Measurements from ENCODE around the gene RPL28.

The RPL28 gene

DNA sequence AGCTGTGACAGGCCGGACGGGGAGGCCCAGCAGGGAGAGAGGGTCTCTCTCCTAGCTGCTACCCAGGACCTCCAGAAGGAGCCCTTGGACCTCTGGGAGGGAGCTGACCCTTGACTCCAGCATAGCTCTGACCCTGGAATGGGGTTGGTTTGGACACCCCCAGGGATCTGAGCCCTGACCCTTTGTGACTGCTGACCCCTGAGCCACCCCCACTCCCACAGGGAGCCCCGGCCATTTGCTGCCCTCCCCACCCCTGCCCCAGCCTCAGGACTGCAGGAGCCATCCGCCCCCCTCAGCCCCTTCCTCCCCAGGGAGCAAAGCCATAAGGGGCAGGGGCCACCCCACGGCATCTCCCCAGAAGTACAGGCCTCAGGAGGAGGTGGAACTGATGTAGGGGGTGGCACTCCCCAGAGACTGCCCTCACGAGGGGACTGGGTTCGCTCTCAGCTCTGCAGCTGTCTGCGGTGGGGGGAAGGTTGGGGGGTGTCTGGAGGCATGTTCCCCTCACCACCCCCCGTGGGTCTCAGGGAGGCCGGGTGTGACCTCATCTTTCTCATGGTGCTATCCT lies 38.2 kb upstream of the RPL28 start:
- H3K27ac Mint-ChIP-seq = no peak overlapping the region

DNA sequence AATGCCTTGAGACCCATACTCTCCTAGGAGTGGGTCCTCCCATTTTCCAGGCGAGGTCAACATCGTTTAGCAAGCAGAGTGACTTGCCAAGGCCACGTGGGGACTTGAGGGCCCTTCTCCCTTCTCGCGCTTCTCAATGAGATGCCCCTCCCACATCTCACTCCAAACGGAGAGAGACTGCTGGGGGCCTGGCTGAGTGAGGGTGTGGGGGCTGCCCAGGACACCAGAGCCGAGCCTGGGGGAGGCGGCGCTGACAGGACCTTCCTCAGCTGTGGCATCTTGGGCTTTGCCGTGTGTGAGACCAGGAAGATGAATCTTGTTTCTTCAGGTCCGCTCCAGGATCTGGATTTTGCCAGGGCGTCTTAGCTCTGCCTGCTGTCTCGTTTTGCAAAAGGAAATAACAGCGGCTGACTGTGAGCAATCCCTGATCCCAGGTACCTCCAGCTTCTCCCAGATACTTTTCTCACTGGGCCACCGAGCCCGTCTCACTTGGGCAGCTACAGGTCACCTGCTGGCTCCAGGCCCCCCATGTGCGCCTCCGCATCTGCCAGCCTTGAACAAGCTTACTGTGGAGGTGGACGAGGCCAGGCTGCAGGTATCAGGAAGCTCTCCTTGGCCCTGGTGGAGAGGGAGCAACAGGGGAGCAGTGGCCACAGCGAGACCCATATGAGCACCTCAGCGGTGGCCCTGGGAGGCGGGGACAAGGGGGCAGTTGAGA lies 37.3 kb upstream of the RPL28 start:
- Mint-ChIP-seq H3K27me3 (peaks cover 32% of the 10 kb centered on the region), H3K4me1 (peaks cover 25% of the 10 kb centered on the region), H3K27ac (no peak overlapping the region), H3K4me3 (no peak overlapping the region), H3K9me3 (no peaks in the 10 kb centered on the region), H3K36me3 (peaks cover 14% of the 10 kb centered on the region)
- CTCF ChIA-PET = no interaction called here
- DNase-seq = no peak

More for the DNA sequence above, 38.2 kb upstream of the RPL28 start:
- DNase-seq = no peak
- CTCF ChIA-PET = no interaction called here
- H3K4me1 Mint-ChIP-seq = peaks cover 15% of the 10 kb centered on the region
- H3K27me3 Mint-ChIP-seq = peaks cover 22% of the 10 kb centered on the region
- peaks cover 21% of the 10 kb centered on the region for H3K36me3 Mint-ChIP-seq
- H3K9me3 Mint-ChIP-seq = no peaks in the 10 kb centered on the region
- H3K4me3 Mint-ChIP-seq = no peak overlapping the region

DNA sequence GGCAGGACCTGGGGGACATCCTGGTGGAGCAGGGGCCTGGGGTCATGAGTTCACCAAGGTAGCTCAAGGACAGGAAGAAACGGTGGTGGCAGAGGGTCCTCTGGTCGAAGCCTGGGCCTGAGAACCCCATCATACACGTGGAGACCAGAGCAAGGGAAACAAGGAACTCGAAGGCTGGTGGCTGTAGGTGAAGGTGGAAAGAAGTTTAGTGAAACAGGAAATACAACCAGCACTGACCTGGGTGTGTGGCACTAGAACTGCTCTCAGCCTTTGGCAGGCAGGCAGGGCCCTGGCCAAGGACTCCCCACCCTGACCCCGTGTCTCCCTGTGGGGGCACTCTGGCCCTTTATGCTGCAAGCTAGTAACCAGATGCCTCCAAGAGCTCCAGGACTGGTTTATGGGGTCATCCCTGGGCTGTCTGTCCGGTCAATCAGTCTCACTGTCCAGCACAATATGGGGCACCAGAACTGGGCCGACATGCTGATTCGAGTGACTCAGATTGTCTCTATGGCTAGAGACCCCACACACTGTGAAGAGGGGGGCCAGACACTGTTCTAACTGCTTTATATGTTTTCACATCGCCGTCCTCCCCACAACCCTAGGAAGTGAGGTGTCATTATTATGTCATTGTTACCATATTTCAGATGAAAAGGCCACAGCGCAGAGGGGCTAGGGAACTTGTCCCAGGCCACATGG lies 35.0 kb upstream of the RPL28 start:
- no peak overlapping the region for H3K4me3 Mint-ChIP-seq
- peaks cover 35% of the 10 kb centered on the region for H3K4me1 Mint-ChIP-seq
- CTCF ChIA-PET = interaction anchor here (0.7 to 1.3 kb wide), 2 partner anchors 18 to 49 kb away, joined by 4 read pairs; no protein-coding TSS in a partner anchor

GRCh38 chr19:55352040-55352439 lies 33.7 kb upstream of the RPL28 start:
- peaks cover 66% of the 10 kb centered on the region for H3K27me3 Mint-ChIP-seq
- no peak for DNase-seq
- no peak overlapping the region for H3K27ac Mint-ChIP-seq
- CTCF ChIA-PET = no interaction called here
- H3K4me3 Mint-ChIP-seq = no peak overlapping the region
- peaks cover 3% of the 10 kb centered on the region for H3K36me3 Mint-ChIP-seq
- no peaks in the 10 kb centered on the region for H3K9me3 Mint-ChIP-seq
- peaks cover 35% of the 10 kb centered on the region for H3K4me1 Mint-ChIP-seq

More for the DNA sequence above, 35.0 kb upstream of the RPL28 start:
- no peaks in the 10 kb centered on the region for H3K9me3 Mint-ChIP-seq
- H3K36me3 Mint-ChIP-seq = peaks cover 3% of the 10 kb centered on the region
- DNase-seq = no peak
- H3K27me3 Mint-ChIP-seq = peaks cover 53% of the 10 kb centered on the region
- H3K27ac Mint-ChIP-seq = no peak overlapping the region

GRCh38 chr19:55352549-55353145 lies 33.1 kb upstream of the RPL28 start:
- CTCF ChIA-PET = no interaction called here
- H3K9me3 Mint-ChIP-seq = no peaks in the 10 kb centered on the region
- H3K4me1 Mint-ChIP-seq = peaks cover 35% of the 10 kb centered on the region
- no peak for DNase-seq
- H3K27me3 Mint-ChIP-seq = peaks cover 72% of the 10 kb centered on the region
- H3K4me3 Mint-ChIP-seq = peak overlapping the region; percentile 1
- no peak overlapping the region for H3K27ac Mint-ChIP-seq
- peaks cover 3% of the 10 kb centered on the region for H3K36me3 Mint-ChIP-seq

DNA sequence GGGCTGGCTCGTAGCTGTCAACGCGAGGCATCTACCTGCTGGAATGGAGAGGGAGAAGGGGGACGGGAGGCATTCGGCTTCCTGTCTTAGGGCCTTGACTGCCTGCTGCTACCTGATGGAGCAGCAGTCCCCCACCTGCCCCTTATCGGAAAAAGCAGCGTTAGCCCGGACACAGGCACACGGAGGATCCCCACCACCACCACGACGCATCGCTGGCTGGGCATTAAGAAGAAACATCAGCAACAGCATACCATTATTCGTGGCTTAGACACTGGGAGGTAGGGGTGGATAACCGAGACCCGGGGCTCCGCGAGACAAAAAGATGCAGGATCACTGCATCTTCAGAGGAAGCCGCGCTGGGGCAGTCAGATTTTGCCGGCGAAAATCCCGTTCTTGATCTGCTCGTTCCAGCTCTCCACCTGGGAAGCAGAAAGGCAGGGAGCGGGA lies 32.4 kb upstream of the RPL28 start:
- Mint-ChIP-seq H3K4me3 (peak overlapping the region; percentile 68), H3K4me1 (peaks cover 35% of the 10 kb centered on the region), H3K27me3 (peaks cover 77% of the 10 kb centered on the region), H3K36me3 (no peaks in the 10 kb centered on the region), H3K27ac (no peak overlapping the region), H3K9me3 (no peaks in the 10 kb centered on the region)
- CTCF ChIA-PET = no interaction called here
- no peak for DNase-seq

DNA sequence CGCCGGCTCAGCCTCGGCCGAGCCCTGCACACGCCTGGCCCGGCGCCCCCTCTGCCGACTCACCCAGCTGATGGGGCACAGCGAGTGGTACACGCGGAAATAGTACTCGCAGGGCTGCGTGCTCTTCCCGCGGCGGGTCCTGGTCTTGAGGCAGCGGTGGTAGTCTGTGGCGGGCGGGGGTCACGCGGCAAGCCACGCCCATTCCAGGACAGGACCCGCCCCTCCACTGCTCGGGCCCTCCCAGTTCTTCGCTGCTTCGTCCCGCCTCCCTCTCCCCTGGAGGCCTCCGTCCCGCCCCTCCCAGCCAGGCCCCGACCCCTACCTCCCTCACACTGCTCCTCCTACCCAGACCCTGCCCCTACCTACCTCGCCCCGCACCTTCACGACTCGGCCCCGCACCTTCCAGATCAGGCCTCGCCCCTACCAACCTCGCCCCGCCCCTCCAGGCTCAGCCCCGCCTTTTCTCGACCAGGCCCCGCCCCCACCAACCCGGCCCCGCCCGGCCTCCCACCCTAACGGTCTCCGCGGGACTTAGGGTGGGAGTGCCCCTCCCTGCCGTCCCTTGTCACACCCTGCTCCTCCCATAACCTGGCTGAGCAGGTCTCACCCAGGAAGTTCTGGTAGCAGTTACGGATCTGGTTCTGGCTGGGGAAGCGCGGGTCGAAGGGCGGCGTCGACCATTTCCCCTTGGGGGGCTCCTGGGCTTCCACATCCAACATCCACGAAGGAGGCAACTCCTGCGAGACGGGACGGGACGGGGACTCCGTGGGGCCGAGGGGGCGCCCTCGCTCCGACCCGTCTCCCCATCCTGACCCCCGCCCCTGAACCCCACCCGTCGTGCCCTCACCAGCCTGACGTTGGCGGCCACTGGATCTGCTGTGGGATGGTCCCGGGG lies 31.7 kb upstream of the RPL28 start:
- CTCF ChIA-PET = no interaction called here
- no peaks in the 10 kb centered on the region for H3K36me3 Mint-ChIP-seq
- H3K4me3 Mint-ChIP-seq = peak overlapping the region; percentile 68
- H3K4me1 Mint-ChIP-seq = peaks cover 35% of the 10 kb centered on the region
- peak; percentile 79 for DNase-seq
- H3K27ac Mint-ChIP-seq = no peak overlapping the region
- no peaks in the 10 kb centered on the region for H3K9me3 Mint-ChIP-seq
- peaks cover 84% of the 10 kb centered on the region for H3K27me3 Mint-ChIP-seq

GRCh38 chr19:55354698-55355212 lies 31.0 kb upstream of the RPL28 start, which contains the start of gene COX6B2:
Gene COX6B2, minus strand, starts transcription at chr19:55354719. Its CDS starts 198 bp downstream, at chr19:55354521.
- H3K36me3 Mint-ChIP-seq = no peaks in the 10 kb centered on the region
- H3K4me1 Mint-ChIP-seq = peaks cover 35% of the 10 kb centered on the region
- no peak within 1 kb of the TSS for H3K27ac Mint-ChIP-seq
- no peak for DNase-seq
- peaks cover 85% of the 10 kb centered on the region for H3K27me3 Mint-ChIP-seq
- CTCF ChIA-PET = no interaction called here
- H3K9me3 Mint-ChIP-seq = no peaks in the 10 kb centered on the region
- peak within 1 kb of the TSS; percentile 68 for H3K4me3 Mint-ChIP-seq

GRCh38 chr19:55355213-55355821 lies 30.4 kb upstream of the RPL28 start:
- DNase-seq = no peak
- CTCF ChIA-PET = no interaction called here
- peaks cover 35% of the 10 kb centered on the region for H3K4me1 Mint-ChIP-seq
- H3K4me3 Mint-ChIP-seq = no peak overlapping the region
- H3K9me3 Mint-ChIP-seq = no peaks in the 10 kb centered on the region
- H3K27ac Mint-ChIP-seq = no peak overlapping the region
- no peaks in the 10 kb centered on the region for H3K36me3 Mint-ChIP-seq
- peaks cover 85% of the 10 kb centered on the region for H3K27me3 Mint-ChIP-seq

DNA sequence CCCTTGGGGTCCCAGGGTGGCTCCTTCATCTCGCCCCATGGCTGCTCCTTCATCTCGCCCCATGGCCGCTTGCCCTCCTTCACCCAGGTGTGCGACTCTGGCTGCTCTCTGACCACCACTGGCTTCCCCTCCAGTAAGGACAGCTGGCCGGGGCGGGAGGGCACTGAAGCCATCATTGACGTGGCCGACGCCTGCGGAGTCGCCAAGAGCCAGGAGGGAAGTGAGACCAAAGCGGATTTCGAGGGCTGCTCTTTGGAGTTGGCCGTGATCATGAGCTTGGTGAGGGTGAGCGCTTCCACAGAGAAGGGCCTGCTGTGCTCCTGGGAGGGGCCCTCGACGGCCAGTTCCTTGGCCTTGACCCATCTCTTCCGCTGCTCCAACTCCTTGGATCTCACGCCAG lies 27.2 kb upstream of the RPL28 start:
- peaks cover 10% of the 10 kb centered on the region for H3K4me1 Mint-ChIP-seq
- no peaks in the 10 kb centered on the region for H3K36me3 Mint-ChIP-seq
- H3K9me3 Mint-ChIP-seq = no peaks in the 10 kb centered on the region
- H3K27ac Mint-ChIP-seq = no peak overlapping the region
- H3K27me3 Mint-ChIP-seq = peaks cover 53% of the 10 kb centered on the region
- CTCF ChIA-PET = no interaction called here
- no peak for DNase-seq
- no peak overlapping the region for H3K4me3 Mint-ChIP-seq

DNA sequence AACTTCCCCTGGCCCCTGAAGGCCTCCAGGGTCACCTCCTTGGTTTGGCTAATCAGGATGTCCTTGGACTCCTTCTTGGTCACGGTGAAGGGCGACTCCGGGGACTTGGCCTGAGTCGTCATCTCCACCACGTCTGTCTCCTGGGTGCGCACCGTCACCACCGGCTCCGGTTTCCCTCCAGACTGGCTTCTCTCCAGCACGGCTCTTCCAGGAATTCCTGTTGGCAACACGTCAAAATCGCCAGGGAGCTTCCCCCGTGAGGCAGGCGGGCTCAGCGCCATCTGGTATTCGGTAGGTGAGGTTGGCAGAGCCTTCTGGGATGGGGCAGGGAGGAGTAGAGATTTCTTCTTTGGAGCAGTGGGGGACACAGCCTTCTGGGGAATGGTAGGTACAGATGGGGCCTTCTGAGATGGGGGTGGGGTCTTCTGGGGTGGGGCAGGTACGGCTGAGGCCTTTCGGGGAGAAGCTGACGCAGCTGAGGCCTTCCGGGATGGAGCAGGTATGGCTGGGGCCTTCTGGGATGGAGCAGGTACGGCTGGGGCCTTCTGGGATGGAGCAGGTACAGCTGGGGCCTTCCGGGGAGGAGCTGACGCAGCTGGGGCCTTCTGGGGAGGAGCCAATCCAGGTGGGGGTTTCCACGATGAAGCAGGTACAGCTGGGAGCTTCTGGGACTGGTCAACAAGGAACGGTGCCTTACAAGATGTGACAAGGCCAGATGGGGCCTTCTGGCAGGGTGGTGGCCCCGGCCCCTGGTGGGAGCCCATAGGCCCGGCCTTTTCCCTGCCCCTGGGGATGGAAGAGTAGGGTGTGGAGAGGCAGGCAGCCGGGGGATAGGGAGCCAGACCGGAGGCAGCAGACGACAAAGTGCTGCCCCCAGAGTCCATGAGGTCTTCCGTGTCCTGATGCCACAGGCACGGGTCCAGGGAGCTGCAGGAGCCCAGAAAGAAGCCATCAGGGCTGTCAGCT lies 26.5 kb upstream of the RPL28 start:
- Mint-ChIP-seq H3K9me3 (no peaks in the 10 kb centered on the region), H3K4me3 (no peak overlapping the region), H3K27me3 (peaks cover 51% of the 10 kb centered on the region), H3K27ac (no peak overlapping the region), H3K36me3 (no peaks in the 10 kb centered on the region), H3K4me1 (peaks cover 4% of the 10 kb centered on the region)
- CTCF ChIA-PET = interaction anchor here (0.6 kb wide), 1 partner anchor 200 kb away, joined by 3 read pairs; no protein-coding TSS in a partner anchor
- no peak for DNase-seq

- no peaks in the 10 kb centered on the region for H3K4me1 Mint-ChIP-seq
These were observed 24.8 kb upstream of the RPL28 start for GRCh38 chr19:55360902-55361301.

More at GRCh38 chr19:55360902-55361301, 24.8 kb upstream of the RPL28 start:
- no peaks in the 10 kb centered on the region for H3K36me3 Mint-ChIP-seq
- no peak for DNase-seq
- CTCF ChIA-PET = no interaction called here
- H3K27me3 Mint-ChIP-seq = peaks cover 45% of the 10 kb centered on the region
- no peak overlapping the region for H3K4me3 Mint-ChIP-seq
- H3K27ac Mint-ChIP-seq = no peak overlapping the region
- no peaks in the 10 kb centered on the region for H3K9me3 Mint-ChIP-seq

Data from activated naive CD4-positive, alpha-beta T cell treated with anti-CD3 and anti-CD28 coated beads, Interleukin-2, amount 10 ng/mL, durations not matched to agents 7 days and 5 days (primary cell).